Measurements from ENCODE around the gene DLX5. TPM values are rescaled to one million over a fixed set of nuclear protein-coding genes. Genes with fewer than 3 reads are reported as not detected.
A peak's percentile ranks its signal among the peaks of the same experiment; 100 is the strongest.
"Not testable (repeated sequence)": the region's sequence is repeated elsewhere in the genome, so short reads cannot be mapped to it uniquely, and the experiment has no call there.

The DLX5 gene
- total RNA-seq, result 1 to 10 TPM in 1 of 4 donors, under 1 TPM in 2, not detected in 1; 0.26 to 5.9 (median 0.52) TPM

DNA sequence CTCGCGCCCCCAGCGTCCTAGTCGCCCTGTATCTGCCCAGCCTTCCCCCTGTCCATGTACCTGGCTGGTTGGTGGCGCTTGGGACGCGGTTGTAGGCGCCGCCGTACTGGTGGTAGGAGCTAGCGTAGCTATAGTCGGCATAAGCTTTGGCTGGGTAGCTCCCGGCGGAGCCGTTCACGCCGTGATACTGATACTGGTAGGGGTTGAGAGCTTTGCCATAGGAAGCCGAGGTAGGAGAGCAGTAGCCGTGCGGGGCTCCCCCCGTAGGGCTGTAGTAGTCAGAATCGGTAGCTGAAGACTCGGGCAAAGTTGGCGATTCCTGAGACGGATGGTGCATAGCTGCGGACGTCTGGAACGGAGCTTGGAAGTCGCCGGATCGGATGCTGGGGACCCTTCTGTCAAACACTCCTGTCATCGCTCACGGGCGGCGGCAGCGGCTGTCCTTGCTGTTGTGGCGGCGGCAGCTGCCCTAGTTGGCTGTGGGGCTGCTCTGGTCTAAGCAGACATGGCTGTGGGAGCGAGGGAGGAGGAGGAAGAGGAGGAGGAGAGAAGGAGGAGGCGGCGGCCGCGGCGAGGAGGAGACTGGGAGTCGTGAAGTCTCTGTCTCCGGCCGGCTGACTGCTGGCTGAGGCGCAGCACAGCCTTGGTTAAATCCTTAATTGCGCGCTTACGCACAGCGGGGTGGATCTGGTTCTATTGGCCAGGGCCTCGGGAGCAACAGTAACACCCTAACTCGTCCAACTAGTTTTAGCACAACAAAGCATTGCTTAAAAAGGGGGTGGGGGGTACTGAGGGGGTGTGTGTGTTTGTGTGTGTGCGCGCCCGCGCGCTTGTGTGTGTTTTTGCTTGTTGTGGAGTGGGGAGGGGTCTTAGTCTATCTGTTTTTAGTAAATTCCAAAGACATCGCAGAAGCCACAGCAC, at the start of gene DLX5:
Gene DLX5, minus strand, starts transcription at position 623 of the 921 bp plus-strand sequence. Its CDS starts 208 bp downstream, at position 415.
- peak in 1 of 2 donors; percentile 44 for DNase-seq
- peaks cover 0 to 17% of the 10 kb centered on the region in 2 donors for H3K4me1 ChIP-seq
- H3K27me3 ChIP-seq, result peaks cover 8 to 68% of the 10 kb centered on the region in 2 donors
- intact Hi-C loops (cut with DNase I; ENCODE audit: low total_unique reads), result no loop called here
- no peak within 1 kb of the TSS for H3K27ac ChIP-seq
- H3K4me3 ChIP-seq, result peak within 1 kb of the TSS; percentile 11 to 19
- H3K9me3 ChIP-seq, result no peaks in the 10 kb centered on the region
- no peaks in the 10 kb centered on the region for H3K36me3 ChIP-seq
- TF ChIP-seq, protein P1, sequence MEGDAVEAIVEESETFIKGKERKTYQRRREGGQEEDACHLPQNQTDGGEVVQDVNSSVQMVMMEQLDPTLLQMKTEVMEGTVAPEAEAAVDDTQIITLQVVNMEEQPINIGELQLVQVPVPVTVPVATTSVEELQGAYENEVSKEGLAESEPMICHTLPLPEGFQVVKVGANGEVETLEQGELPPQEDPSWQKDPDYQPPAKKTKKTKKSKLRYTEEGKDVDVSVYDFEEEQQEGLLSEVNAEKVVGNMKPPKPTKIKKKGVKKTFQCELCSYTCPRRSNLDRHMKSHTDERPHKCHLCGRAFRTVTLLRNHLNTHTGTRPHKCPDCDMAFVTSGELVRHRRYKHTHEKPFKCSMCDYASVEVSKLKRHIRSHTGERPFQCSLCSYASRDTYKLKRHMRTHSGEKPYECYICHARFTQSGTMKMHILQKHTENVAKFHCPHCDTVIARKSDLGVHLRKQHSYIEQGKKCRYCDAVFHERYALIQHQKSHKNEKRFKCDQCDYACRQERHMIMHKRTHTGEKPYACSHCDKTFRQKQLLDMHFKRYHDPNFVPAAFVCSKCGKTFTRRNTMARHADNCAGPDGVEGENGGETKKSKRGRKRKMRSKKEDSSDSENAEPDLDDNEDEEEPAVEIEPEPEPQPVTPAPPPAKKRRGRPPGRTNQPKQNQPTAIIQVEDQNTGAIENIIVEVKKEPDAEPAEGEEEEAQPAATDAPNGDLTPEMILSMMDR (IDR thresholded peaks at IDR 0.05), result no peak
- TF ChIP-seq POLR2A (IDR thresholded peaks at IDR 0.05), result peak in 1 of 2 donors; percentile 78

DNA sequence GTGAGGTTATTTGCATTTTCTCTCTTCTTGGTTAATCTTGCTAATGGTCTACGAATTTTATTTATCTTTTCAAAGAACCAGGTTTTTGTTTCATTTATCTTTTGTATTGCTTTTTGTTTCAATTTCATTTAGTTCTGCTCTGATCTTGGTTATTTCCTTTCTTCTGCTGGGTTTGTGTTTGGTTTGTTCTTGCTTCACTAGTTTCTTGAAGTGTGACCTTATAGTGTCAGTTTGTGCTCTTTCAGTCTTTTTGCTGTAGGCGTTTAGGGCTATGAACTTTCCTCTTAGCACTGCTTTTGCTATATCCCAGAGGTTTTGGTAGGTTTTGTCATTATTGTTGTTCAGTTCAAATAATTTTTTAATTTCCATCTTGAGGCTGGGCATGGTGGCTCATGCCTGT, 47.4 kb upstream of the DLX5 start:
- H3K4me3 ChIP-seq; H3K36me3 ChIP-seq; H3K9me3 ChIP-seq; H3K4me1 ChIP-seq; intact Hi-C loops (cut with DNase I; ENCODE audit: low total_unique reads); H3K27ac ChIP-seq; H3K27me3 ChIP-seq; DNase-seq: not testable (repeated sequence)

DNA sequence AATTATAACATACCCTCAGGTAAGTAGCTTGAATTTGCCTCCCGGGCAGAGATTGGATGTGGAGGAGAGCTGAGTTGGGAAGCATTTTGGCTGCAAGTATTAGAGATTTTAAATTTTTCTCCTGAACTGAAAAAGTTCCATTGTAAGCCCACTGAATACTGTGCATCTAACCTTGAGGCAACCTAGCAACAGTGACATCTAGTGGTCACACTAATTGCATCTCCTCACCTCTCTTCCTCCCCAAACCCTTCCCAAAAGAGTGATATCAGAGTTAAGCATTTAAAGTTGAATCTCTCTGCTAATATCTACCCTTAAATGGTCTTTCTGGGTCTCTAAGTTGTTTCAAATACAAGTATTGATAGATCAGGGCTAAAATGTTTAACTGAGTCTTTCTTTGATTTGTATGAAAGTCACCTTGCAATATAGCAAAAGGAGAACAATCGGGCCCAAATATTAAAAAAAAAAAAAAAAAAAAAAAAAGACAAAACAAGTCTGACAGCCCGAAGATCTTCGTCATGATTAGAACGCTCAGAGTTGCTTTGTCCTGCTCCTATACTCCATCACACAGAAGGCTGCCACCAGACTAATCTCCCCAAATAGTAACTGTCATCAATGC, 40.4 kb upstream of the DLX5 start:
- no peaks in the 10 kb centered on the region for H3K4me1 ChIP-seq
- no peaks in the 10 kb centered on the region for H3K36me3 ChIP-seq
- no peak for DNase-seq
- no peaks in the 10 kb centered on the region for H3K9me3 ChIP-seq
- TF ChIP-seq, protein P1 (IDR thresholded peaks at IDR 0.05), result peak; percentile 43 to 47 (median 44)
- no peak for TF ChIP-seq POLR2A (IDR thresholded peaks at IDR 0.05)
- no peak overlapping the region for H3K27ac ChIP-seq
- intact Hi-C loops (cut with DNase I; ENCODE audit: low total_unique reads), result no loop called here
- no peak overlapping the region for H3K4me3 ChIP-seq
- no peaks in the 10 kb centered on the region for H3K27me3 ChIP-seq

DNA sequence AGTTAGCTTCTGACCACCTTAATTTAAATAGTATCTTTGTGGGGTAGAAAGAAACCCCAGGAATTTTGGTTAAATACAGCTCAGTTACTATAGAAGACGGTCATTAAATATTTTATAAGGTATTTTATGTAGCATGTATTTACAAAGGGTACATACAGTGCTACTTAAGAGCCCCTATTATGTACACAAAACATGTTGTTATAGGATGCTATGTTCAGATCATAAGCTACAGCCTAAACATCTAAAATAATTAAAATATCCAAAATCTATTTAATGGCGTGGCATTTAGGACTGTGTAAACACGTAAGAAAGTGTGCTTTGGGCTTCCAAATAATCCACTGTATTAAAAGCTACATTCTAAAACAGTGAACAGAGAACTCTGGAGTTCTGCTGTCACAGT, 39.4 kb upstream of the DLX5 start:
- Histone ChIP-seq H3K4me3 (no peak overlapping the region), H3K36me3 (no peaks in the 10 kb centered on the region), H3K9me3 (no peaks in the 10 kb centered on the region), H3K4me1 (no peaks in the 10 kb centered on the region), H3K27me3 (no peaks in the 10 kb centered on the region), H3K27ac (no peak overlapping the region)
- intact Hi-C loops (cut with DNase I; ENCODE audit: low total_unique reads), result no loop called here
- no peak for DNase-seq
- TF ChIP-seq POLR2A (IDR thresholded peaks at IDR 0.05), result no peak
- TF ChIP-seq, protein P1 (IDR thresholded peaks at IDR 0.05), result no peak

DNA sequence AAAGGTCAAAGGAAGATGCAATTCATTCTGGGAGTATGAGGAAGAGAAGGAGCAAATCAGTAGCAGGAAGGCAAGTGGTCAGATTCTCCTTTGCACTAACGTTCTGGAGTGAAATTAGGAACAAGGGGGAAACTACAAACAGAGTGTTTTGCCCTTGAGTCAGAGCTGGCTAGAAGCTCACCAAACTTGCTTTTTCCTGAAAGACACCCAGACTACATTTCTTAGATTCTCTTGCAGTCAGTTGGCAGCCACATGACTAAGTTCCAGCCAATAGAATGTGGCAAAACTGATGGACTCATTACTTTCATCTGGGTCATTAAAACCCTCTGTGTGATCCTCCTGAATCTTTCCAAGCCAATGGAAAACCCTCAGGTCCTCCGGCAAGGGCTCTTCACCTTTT, 18.6 kb upstream of the DLX5 start:
- no peak overlapping the region for H3K27ac ChIP-seq
- no peak for TF ChIP-seq POLR2A (IDR thresholded peaks at IDR 0.05)
- TF ChIP-seq, protein P1 (IDR thresholded peaks at IDR 0.05), result no peak
- no peaks in the 10 kb centered on the region for H3K9me3 ChIP-seq
- H3K36me3 ChIP-seq, result no peaks in the 10 kb centered on the region
- no peaks in the 10 kb centered on the region for H3K4me1 ChIP-seq
- intact Hi-C loops (cut with DNase I; ENCODE audit: low total_unique reads), result no loop called here
- DNase-seq, result no peak
- H3K27me3 ChIP-seq, result no peaks in the 10 kb centered on the region
- no peak overlapping the region for H3K4me3 ChIP-seq
